K562 (cell line): ENCODE measurements around the gene CABP7. TPM values are rescaled to one million over a fixed set of nuclear protein-coding genes. Genes with fewer than 3 reads are reported as not detected.

ENCODE experiments used
- ATAC-seq: fragments of 200-7000 bp; cut with Tn5 transposase; 3 replicates; pipeline ENCODE4 v1.9.1; 2020; ENCODE audit warnings: moderate library complexity
- BruUV-seq: library from RNA; stranded (reverse); fragments of 400-500 nt; replicated peaks from 2 replicates; lab custom pipeline; 2021; lab: Mats Ljungman, UMichigan
- CTCF ChIA-PET: fragments of 300-600 bp; formaldehyde crosslinking; extraction: SDS; loops from one replicate; lab custom pipeline; 2021; ENCODE audit warnings: low intra/inter-chr PET ratio; lab: Yijun Ruan, JAX
- POLR2A ChIA-PET: fragments of 300-600, 350-650 bp; sonication (Branson Sonifier 250); formaldehyde crosslinking; extraction: SDS; loops from one replicate; lab custom pipeline; 2021; ENCODE audit warnings: antibody characterized with exemption, inconsistent platforms; lab: Yijun Ruan, JAX
- DNase-seq, 4 experiments: peaks; one replicate each; pipeline versions ENCODE4 v3.0.0 to v3.0.0-alpha.2; 2011 to 2018; ENCODE audit warnings: low spot score in 3 of 4, mixed read lengths in 3 of 4; ENCODE audit errors: extremely low read depth in 1 of 4
- FAIRE-seq: peaks from 2 replicates; lab custom pipeline; 2011; peaks lifted over from hg19 to GRCh38; lab: Jason Lieb, UNC
- H2AFZ ChIP-seq: 2 replicates; pipeline ENCODE4 v1.6.0; 2011; ENCODE audit warnings: low read depth, low read length, control low read depth, inconsistent platforms
- H3K27ac ChIP-seq: fragments of 200-600 bp; 3 replicates; pipeline ENCODE4 v1.8.0; 2011; ENCODE audit warnings: low read depth, mild to moderate bottlenecking, control low read depth, inconsistent platforms, low read length, moderate library complexity, mixed read lengths; ENCODE audit errors: extremely low read depth
- H3K27me3 ChIP-seq, 2 experiments: fragments of 300-600 bp in 1 of 2; 2 replicates in 1 of 2; 3 replicates in 1 of 2; pipeline versions ENCODE4 v1.6.0 to v1.8.0; 2011; ENCODE audit warnings: inconsistent platforms in 2 of 2, low read length in 2 of 2, mild to moderate bottlenecking in 1 of 2, mixed read lengths in 1 of 2, moderate library complexity in 1 of 2; ENCODE audit not compliant: control insufficient read depth in 2 of 2, insufficient read depth in 2 of 2
- H3K36me3 ChIP-seq: fragments of 300-600 bp; 3 replicates; pipeline ENCODE4 v1.8.0; 2011; ENCODE audit warnings: mild to moderate bottlenecking, low read length, inconsistent platforms; ENCODE audit not compliant: control insufficient read depth, insufficient read depth
- H3K4me1 ChIP-seq, 2 experiments: fragments of 200-600 bp in 1 of 2; replicated peaks in 1 of 2; 2 replicates in 1 of 2; 3 replicates in 1 of 2; pipeline versions ENCODE4 v1.5.1 to v1.8.0; 2011; ENCODE audit warnings: inconsistent platforms in 2 of 2, low read length in 2 of 2, mild to moderate bottlenecking in 1 of 2, mixed read lengths in 1 of 2, moderate library complexity in 1 of 2; ENCODE audit not compliant: control insufficient read depth in 2 of 2, insufficient read depth in 2 of 2
- H3K4me2 ChIP-seq: 2 replicates; pipeline ENCODE4 v1.6.1; 2011; ENCODE audit warnings: low read length, control low read depth, inconsistent platforms, mixed read lengths; ENCODE audit not compliant: insufficient read depth
- H3K4me3 ChIP-seq: fragments of 200-600 bp; sonication (generic), shearing (Covaris generic); 2 replicates; pipeline ENCODE4 v1.5.1; 2016; ENCODE audit warnings: control low read depth, inconsistent platforms
- H3K79me2 ChIP-seq: fragments of 200-600 bp; 3 replicates; pipeline ENCODE4 v1.8.0; 2011; ENCODE audit warnings: low read length, inconsistent platforms; ENCODE audit not compliant: control insufficient read depth, insufficient read depth
- H3K9ac ChIP-seq, 2 experiments: 2 replicates each; pipeline versions ENCODE4 v1.6.0 to v1.6.1; 2011; ENCODE audit warnings: low read depth in 2 of 2, low read length in 2 of 2, control low read depth in 1 of 2, inconsistent platforms in 1 of 2, mild to moderate bottlenecking in 1 of 2, mixed read lengths in 1 of 2; ENCODE audit not compliant: insufficient read depth in 1 of 2
- H3K9me1 ChIP-seq: one replicate; pipeline ENCODE4 v1.6.0; 2011; ENCODE audit warnings: inconsistent platforms, mild to moderate bottlenecking, low read length, moderate library complexity; ENCODE audit not compliant: control insufficient read depth, insufficient read depth
- H3K9me3 ChIP-seq: replicated peaks from 2 replicates; pipeline ENCODE4 v1.5.1; 2011; ENCODE audit warnings: low read depth, low read length, inconsistent platforms; ENCODE audit not compliant: control insufficient read depth, insufficient read depth
- H4K20me1 ChIP-seq: replicated peaks from 2 replicates; pipeline ENCODE4 v1.6.1; 2011; ENCODE audit warnings: low read length, inconsistent platforms, mixed read lengths; ENCODE audit not compliant: control insufficient read depth, insufficient read depth
- ARID4B ChIP-seq: sonication (generic); formaldehyde crosslinking; IDR thresholded peaks from 2 replicates; pipeline ENCODE4 v1.8.0; 2022; ENCODE audit warnings: mild to moderate bottlenecking, missing genetic modification reagents
- CEBPB ChIP-seq: fragments of 450-650 bp; IDR thresholded peaks from 2 replicates; pipeline ENCODE4 v1.6.1; 2016; ENCODE audit warnings: missing genetic modification characterization, missing compliant biosample characterization
- ERF ChIP-seq: fragments of 450-650 bp; formaldehyde crosslinking; IDR thresholded peaks from 2 replicates; pipeline ENCODE4 v1.4.0; 2020; ENCODE audit warnings: mild to moderate bottlenecking, mixed read lengths
- FOXK1 ChIP-seq: sonication (generic); formaldehyde crosslinking; IDR thresholded peaks from 2 replicates; pipeline ENCODE4 v1.8.0; 2022; ENCODE audit warnings: missing genetic modification reagents, mild to moderate bottlenecking, borderline replicate concordance
- LCOR ChIP-seq: sonication (generic); formaldehyde crosslinking; IDR thresholded peaks from 2 replicates; pipeline ENCODE4 v1.8.0; 2022; ENCODE audit warnings: mild to moderate bottlenecking, missing genetic modification reagents
- MCM3 ChIP-seq: fragments of 450-650 bp; IDR thresholded peaks from 2 replicates; pipeline ENCODE4 v1.6.1; 2016
- NR2F6 ChIP-seq: fragments of 450-650 bp; formaldehyde crosslinking; IDR thresholded peaks from 2 replicates; pipeline ENCODE4 v1.4.0; 2020; ENCODE audit warnings: mild to moderate bottlenecking
- NR4A1 ChIP-seq, 2 experiments: fragments of 250-450 bp in 1 of 2; fragments of 450-650 bp in 1 of 2; sonication (Bioruptor Pico) in 1 of 2; IDR thresholded peaks; 2 replicates each; pipeline versions ENCODE4 v1.4.0 to v1.6.1; 2016 to 2020; ENCODE audit warnings: mild to moderate bottlenecking in 2 of 2, missing compliant biosample characterization in 1 of 2, missing genetic modification characterization in 1 of 2, moderate library complexity in 1 of 2
- PML ChIP-seq: IDR thresholded peaks from 2 replicates; pipeline ENCODE4 v1.6.1; 2012; ENCODE audit warnings: low read length, inconsistent platforms
- POLR2AphosphoS2 ChIP-seq: IDR thresholded peaks from 2 replicates; pipeline ENCODE4 v1.6.1; 2012; ENCODE audit warnings: low read length, improper control_type of control experiment
- RAD51 ChIP-seq: fragments of 450-650 bp; IDR thresholded peaks from 2 replicates; pipeline ENCODE4 v1.7.1; 2016; ENCODE audit warnings: low read depth, mild to moderate bottlenecking, borderline replicate concordance
- SMC3 ChIP-seq: conservative IDR thresholded peaks from 2 replicates; pipeline ENCODE4 v1.6.1; 2011; ENCODE audit warnings: low read depth, low read length, improper control_type of control experiment; ENCODE audit not compliant: insufficient read depth
- STAG1 ChIP-seq: sonication (generic); formaldehyde crosslinking; IDR thresholded peaks from 2 replicates; pipeline ENCODE4 v1.5.0; 2020; ENCODE audit warnings: missing genetic modification reagents, borderline replicate concordance
- ZNF282 ChIP-seq: sonication (generic); formaldehyde crosslinking; IDR thresholded peaks from 2 replicates; pipeline ENCODE4 v1.8.1; 2023; ENCODE audit warnings: missing genetic modification reagents
- ZNF347 ChIP-seq: fragments of 450-650 bp; formaldehyde crosslinking; IDR thresholded peaks from 2 replicates; pipeline ENCODE4 v1.4.0; 2020; ENCODE audit warnings: low read depth, mild to moderate bottlenecking, moderate library complexity
- ZNF785 ChIP-seq: fragments of 250-450 bp; sonication (Bioruptor Pico); IDR thresholded peaks from 2 replicates; pipeline ENCODE4 v1.4.0; 2020; ENCODE audit warnings: mild to moderate bottlenecking
- WGBS: fragments of 100-300 bp; shearing (Covaris generic); methylation state at CpG from one replicate; pipeline ENCODE4 v1.1.6; 2016; ENCODE audit warnings: low coverage, mixed read lengths; ENCODE audit not compliant: insufficient coverage; ENCODE audit errors: missing lambda C conversion rate; 5-methylcytosine and 5-hydroxymethylcytosine counted together
- in situ Hi-C: fragments of 300-500 bp; cut with MboI; formaldehyde crosslinking; loops from 4 replicates; pipeline ENCODE4 v1.15.0; 2018; ENCODE audit warnings: inconsistent platforms, mixed read lengths
- intact Hi-C: fragments of 100-400 bp; cut with micrococcal nuclease; formaldehyde crosslinking; loops from 2 replicates; pipeline ENCODE4 v1.14.2; 2022
- polyA plus RNA-seq, 8 experiments: library from polyadenylated mRNA; depleted of rRNA in 4 of 8; stranded (reverse) in 5 of 8; unstranded in 3 of 8; fragments of >200 nt; fragmentation: Nextera tagmentation in 2 of 8; fragmentation: Illumina TruSeq in 1 of 8; extraction: Ambion mirVana in 2 of 8; extraction: Trizol in 1 of 8; gene quantifications; 2 replicates each; pipeline versions ENCODE4 v1.2.1 to v1.2.3, GENCODE V29; 2011 to 2014; ENCODE audit warnings: inconsistent platforms in 1 of 8, missing spikeins in 1 of 8
- total RNA-seq, 7 experiments: library from RNA; depleted of rRNA in 6 of 7; stranded (reverse); fragments of >200 nt in 6 of 7; fragmentation: Illumina TruSeq in 2 of 7; extraction: Trizol in 2 of 7; gene quantifications; 2 replicates each; pipeline versions ENCODE4 v1.2.1 to v1.2.3, GENCODE V29; 2011 to 2021; ENCODE audit warnings: low replicate concordance in 1 of 7
- TF ChIP-seq, protein P1 (sequence below): fragments of 450-650 bp; IDR thresholded peaks from 2 replicates; pipeline ENCODE4 v1.6.1; 2018; ENCODE audit not compliant: partially characterized antibody

The CABP7 gene
- total and polyA plus RNA-seq, 9 of the 15 experiments (the other 6 are each of a cell fraction or from before 2014, with no cell fraction given), result not detected

GRCh38 chr22:29693671-29694070 is 26.1 kb upstream of the CABP7 start:
- no peak overlapping the region for H3K4me3 ChIP-seq
- ChIA-PET POLR2A (interaction anchor here (0.6 kb wide), 1 partner anchor 9 kb away, joined by 3 read pairs; no protein-coding TSS in a partner anchor), CTCF (no interaction called here)
- H2AFZ ChIP-seq, result no peak overlapping the region
- no peak for DNase-seq
- 83% methylated on average over 6 of the region's 9 CpGs for WGBS
- H3K36me3 ChIP-seq, result peaks cover 27% of the 10 kb centered on the region; the same call in 1 of the 3 replicates
- H3K4me2 ChIP-seq, result no peak overlapping the region
- in situ Hi-C loops, result loop anchor here (25.0 kb wide), 1 partner anchor 394 kb away; the partner anchor contains the start of gene HORMAD2
- FAIRE-seq, result no peak
- no peaks in the 10 kb centered on the region for H3K79me2 ChIP-seq
- no peak overlapping the region for H3K27ac ChIP-seq
- no peak for ATAC-seq
- intact Hi-C loops, result no loop called here
- peaks cover 0 to 18% of the 10 kb centered on the region in 2 experiments; a peak in 2 of 5 replicates for H3K4me1 ChIP-seq
- no peaks in the 10 kb centered on the region for H3K27me3 ChIP-seq
- BruUV-seq, result no TSS peak
- no peaks in the 10 kb centered on the region for H3K9me3 ChIP-seq
- H3K9ac ChIP-seq, result no peak overlapping the region
- H3K9me1 ChIP-seq, result peaks cover 2% of the 10 kb centered on the region
- H4K20me1 ChIP-seq, result no peaks in the 10 kb centered on the region
- TF ChIP-seq SMC3 (no peak), NR2F6 (CRISPR knock-in tag) (no peak), MCM3 (no peak), PML (no peak), ZNF347 (CRISPR knock-in tag) (no peak), POLR2AphosphoS2 (no peak), CEBPB (no peak), LCOR (no peak), STAG1 (CRISPR knock-in tag) (no peak), RAD51 (no peak), NR4A1 (CRISPR knock-in tag; IDR thresholded peaks at IDR 0.05) (no peak), NR4A1 (tag; IDR thresholded peaks at IDR 0.05) (no peak), ZNF785 (CRISPR knock-in tag) (no peak), ZNF282 (CRISPR knock-in tag) (no peak), ARID4B (CRISPR knock-in tag) (no peak), ERF (CRISPR knock-in tag) (no peak), FOXK1 (CRISPR knock-in tag) (no peak)
- TF ChIP-seq, protein P1, sequence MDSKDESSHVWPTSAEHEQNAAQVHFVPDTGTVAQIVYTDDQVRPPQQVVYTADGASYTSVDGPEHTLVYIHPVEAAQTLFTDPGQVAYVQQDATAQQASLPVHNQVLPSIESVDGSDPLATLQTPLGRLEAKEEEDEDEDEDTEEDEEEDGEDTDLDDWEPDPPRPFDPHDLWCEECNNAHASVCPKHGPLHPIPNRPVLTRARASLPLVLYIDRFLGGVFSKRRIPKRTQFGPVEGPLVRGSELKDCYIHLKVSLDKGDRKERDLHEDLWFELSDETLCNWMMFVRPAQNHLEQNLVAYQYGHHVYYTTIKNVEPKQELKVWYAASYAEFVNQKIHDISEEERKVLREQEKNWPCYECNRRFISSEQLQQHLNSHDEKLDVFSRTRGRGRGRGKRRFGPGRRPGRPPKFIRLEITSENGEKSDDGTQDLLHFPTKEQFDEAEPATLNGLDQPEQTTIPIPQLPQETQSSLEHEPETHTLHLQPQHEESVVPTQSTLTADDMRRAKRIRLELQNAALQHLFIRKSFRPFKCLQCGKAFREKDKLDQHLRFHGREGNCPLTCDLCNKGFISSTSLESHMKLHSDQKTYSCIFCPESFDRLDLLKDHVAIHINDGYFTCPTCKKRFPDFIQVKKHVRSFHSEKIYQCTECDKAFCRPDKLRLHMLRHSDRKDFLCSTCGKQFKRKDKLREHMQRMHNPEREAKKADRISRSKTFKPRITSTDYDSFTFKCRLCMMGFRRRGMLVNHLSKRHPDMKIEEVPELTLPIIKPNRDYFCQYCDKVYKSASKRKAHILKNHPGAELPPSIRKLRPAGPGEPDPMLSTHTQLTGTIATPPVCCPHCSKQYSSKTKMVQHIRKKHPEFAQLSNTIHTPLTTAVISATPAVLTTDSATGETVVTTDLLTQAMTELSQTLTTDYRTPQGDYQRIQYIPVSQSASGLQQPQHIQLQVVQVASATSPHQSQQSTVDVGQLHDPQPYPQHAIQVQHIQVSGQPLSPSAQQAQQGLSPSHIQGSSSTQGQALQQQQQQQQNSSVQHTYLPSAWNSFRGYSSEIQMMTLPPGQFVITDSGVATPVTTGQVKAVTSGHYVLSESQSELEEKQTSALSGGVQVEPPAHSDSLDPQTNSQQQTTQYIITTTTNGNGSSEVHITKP, result no peak
